HG02642 (cell line): Measurements from ENCODE around the gene ADAMTS6.

ENCODE experiments used
- ATAC-seq: cut with Tn5 transposase; IDR thresholded peaks from one replicate; pipeline ENCODE4 v1.9.1; 2021; ENCODE audit warnings: mild to moderate bottlenecking; ENCODE audit not compliant: unreplicated experiment, poor library complexity

The ADAMTS6 gene

GRCh38 chr5:65296067-65296466 lies 185.7 kb downstream of the ADAMTS6 start:
- ATAC-seq = no peak

- no peak for ATAC-seq
These were observed 189.5 kb downstream of the ADAMTS6 start for GRCh38 chr5:65292196-65292595.

GRCh38 chr5:65290677-65291076 lies 191.0 kb downstream of the ADAMTS6 start:
- ATAC-seq = no peak

- ATAC-seq = no peak
These were observed 193.1 kb downstream of the ADAMTS6 start for GRCh38 chr5:65288657-65289056.

GRCh38 chr5:65279603-65280002 lies 202.1 kb downstream of the ADAMTS6 start:
- no peak for ATAC-seq

GRCh38 chr5:65276178-65276890 lies 205.4 kb downstream of the ADAMTS6 start:
- no peak for ATAC-seq

GRCh38 chr5:65271906-65272305 lies 209.8 kb downstream of the ADAMTS6 start:
- no peak for ATAC-seq

GRCh38 chr5:65268525-65268924 lies 213.2 kb downstream of the ADAMTS6 start:
- ATAC-seq = no peak

- no peak for ATAC-seq
These were observed 217.3 kb downstream of the ADAMTS6 start for GRCh38 chr5:65264420-65264819.

- no peak for ATAC-seq
These were observed 218.4 kb downstream of the ADAMTS6 start for GRCh38 chr5:65263321-65263720.

- ATAC-seq = no peak
These were observed 219.1 kb downstream of the ADAMTS6 start for GRCh38 chr5:65262649-65263059.

- no peak for ATAC-seq
These were observed 219.6 kb downstream of the ADAMTS6 start for GRCh38 chr5:65262096-65262495.

GRCh38 chr5:65261499-65261898 lies 220.2 kb downstream of the ADAMTS6 start:
- ATAC-seq = no peak

- ATAC-seq = no peak
These were observed 226.4 kb downstream of the ADAMTS6 start for GRCh38 chr5:65255294-65255693.

- ATAC-seq = no peak
These were observed 228.7 kb downstream of the ADAMTS6 start for GRCh38 chr5:65252977-65253376.

- ATAC-seq = no peak
These were observed 232.8 kb downstream of the ADAMTS6 start for GRCh38 chr5:65248896-65249295.

GRCh38 chr5:65247594-65247993 lies 234.1 kb downstream of the ADAMTS6 start:
- ATAC-seq = no peak

GRCh38 chr5:65246741-65247140 lies 235.0 kb downstream of the ADAMTS6 start:
- no peak for ATAC-seq

GRCh38 chr5:65244031-65244430 lies 237.7 kb downstream of the ADAMTS6 start:
- ATAC-seq = no peak

- ATAC-seq = no peak
These were observed 238.6 kb downstream of the ADAMTS6 start for GRCh38 chr5:65243161-65243560.

- ATAC-seq = no peak
These were observed 251.9 kb downstream of the ADAMTS6 start for GRCh38 chr5:65229841-65230240.

GRCh38 chr5:65213921-65214525 lies 267.7 kb downstream of the ADAMTS6 start:
- ATAC-seq = no peak
